Right atrium auricular region (tissue), 2 donors: ENCODE measurements around the gene ARHGAP45. TPM values are rescaled to one million over a fixed set of nuclear protein-coding genes. Genes with fewer than 3 reads are reported as not detected.

Experiments
- DNase-seq: peaks from one replicate; pipeline ENCODE4 v3.0.0-alpha.2; 2019; ENCODE audit warnings: low spot score
- H3K27ac ChIP-seq, 2 donors: fragments of 200-600 bp; sonication (generic); 1 replicate in 1 of 2; 2 replicates in 1 of 2; pipeline ENCODE4 v1.5.1; 2016 to 2019
- H3K27me3 ChIP-seq, 2 donors: fragments of 200-600 bp; sonication (generic); one replicate each; pipeline versions ENCODE4 v1.5.1 to v1.6.0; 2017 to 2019
- H3K36me3 ChIP-seq: fragments of 200-600 bp; sonication (generic); one replicate; pipeline ENCODE4 v1.5.1; 2016
- H3K4me1 ChIP-seq, 2 donors: fragments of 200-600 bp; sonication (generic); one replicate each; pipeline versions ENCODE4 v1.5.1 to v1.6.0; 2017 to 2019
- H3K4me3 ChIP-seq, 2 donors: fragments of 200-600 bp; sonication (generic); 1 replicate in 1 of 2; 2 replicates in 1 of 2; pipeline ENCODE4 v1.5.1; 2017 to 2019; ENCODE audit warnings: mild to moderate bottlenecking in 1 of 2, moderate library complexity in 1 of 2
- H3K9me3 ChIP-seq, 2 donors: fragments of 200-600 bp; sonication (generic); one replicate each; pipeline ENCODE4 v1.5.1; 2019
- total RNA-seq, 2 donors: library from RNA; depleted of rRNA; stranded (reverse); fragments of >200 nt; gene quantifications; one replicate each; pipeline ENCODE4 v1.1.0, GENCODE V29; 2016
- TF ChIP-seq, protein P1 (sequence below), 2 donors: fragments of 200-600 bp; sonication (generic); IDR thresholded peaks; one replicate each; pipeline ENCODE4 v1.5.1; 2019; ENCODE audit warnings: antibody characterized with exemption in 2 of 2

ARHGAP45 gene
- total RNA-seq, 2 donors from 2014 or later = 5.2 to 12.8 TPM

GRCh38 chr19:1052349-1052975 lies 14.5 kb upstream of the ARHGAP45 start:
- TF ChIP-seq, protein P1, sequence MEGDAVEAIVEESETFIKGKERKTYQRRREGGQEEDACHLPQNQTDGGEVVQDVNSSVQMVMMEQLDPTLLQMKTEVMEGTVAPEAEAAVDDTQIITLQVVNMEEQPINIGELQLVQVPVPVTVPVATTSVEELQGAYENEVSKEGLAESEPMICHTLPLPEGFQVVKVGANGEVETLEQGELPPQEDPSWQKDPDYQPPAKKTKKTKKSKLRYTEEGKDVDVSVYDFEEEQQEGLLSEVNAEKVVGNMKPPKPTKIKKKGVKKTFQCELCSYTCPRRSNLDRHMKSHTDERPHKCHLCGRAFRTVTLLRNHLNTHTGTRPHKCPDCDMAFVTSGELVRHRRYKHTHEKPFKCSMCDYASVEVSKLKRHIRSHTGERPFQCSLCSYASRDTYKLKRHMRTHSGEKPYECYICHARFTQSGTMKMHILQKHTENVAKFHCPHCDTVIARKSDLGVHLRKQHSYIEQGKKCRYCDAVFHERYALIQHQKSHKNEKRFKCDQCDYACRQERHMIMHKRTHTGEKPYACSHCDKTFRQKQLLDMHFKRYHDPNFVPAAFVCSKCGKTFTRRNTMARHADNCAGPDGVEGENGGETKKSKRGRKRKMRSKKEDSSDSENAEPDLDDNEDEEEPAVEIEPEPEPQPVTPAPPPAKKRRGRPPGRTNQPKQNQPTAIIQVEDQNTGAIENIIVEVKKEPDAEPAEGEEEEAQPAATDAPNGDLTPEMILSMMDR (IDR thresholded peaks at IDR 0.05) = no peak
- no peak overlapping the region for H3K4me3 ChIP-seq
- H3K27ac ChIP-seq = no peak overlapping the region
- H3K27me3 ChIP-seq = no peaks in the 10 kb centered on the region
- no peak for DNase-seq
- no peaks in the 10 kb centered on the region for H3K36me3 ChIP-seq
- H3K9me3 ChIP-seq = peaks cover 13 to 20% of the 10 kb centered on the region in 2 donors
- H3K4me1 ChIP-seq = no peaks in the 10 kb centered on the region

GRCh38 chr19:1053176-1054101 lies 13.5 kb upstream of the ARHGAP45 start:
- Histone ChIP-seq H3K36me3 (no peaks in the 10 kb centered on the region), H3K4me1 (no peaks in the 10 kb centered on the region)

DNA sequence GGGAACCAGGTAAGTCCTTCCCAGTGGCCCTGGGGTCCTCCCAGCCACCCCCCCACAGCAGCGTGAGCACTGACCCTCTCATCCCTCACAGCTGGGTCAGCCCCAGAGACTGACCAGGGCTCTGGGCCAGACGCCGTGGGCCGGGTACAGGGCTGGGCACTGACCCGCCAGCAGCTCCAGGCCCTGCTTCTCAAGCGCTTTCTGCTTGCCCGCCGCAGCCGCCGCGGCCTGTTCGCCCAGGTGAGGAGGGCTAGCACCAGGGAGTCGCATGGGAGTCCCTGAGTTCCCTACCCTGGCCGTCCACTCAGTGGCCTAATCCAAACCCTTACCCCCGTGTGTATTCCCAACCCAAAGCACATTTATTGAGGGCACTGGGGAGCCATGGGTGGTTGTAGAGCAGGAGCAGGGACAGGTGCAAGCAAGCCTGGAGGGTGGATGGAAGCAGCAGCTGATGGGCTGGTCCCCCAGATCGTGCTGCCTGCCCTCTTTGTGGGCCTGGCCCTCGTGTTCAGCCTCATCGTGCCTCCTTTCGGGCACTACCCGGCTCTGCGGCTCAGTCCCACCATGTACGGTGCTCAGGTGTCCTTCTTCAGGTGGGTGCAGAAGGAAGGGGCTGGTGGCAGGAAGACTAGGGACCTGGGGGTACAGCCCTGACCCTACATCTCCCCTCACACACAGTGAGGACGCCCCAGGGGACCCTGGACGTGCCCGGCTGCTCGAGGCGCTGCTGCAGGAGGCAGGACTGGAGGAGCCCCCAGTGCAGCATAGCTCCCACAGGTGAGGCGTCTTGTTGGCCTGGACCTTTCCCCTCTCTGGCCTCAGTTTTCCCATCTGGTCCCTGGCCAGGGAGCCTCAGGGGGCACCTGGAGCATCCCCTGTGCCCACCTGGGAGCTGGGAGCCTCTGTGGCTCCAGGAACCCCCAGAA lies 12.6 kb upstream of the ARHGAP45 start:
- Histone ChIP-seq H3K36me3 (no peaks in the 10 kb centered on the region), H3K27me3 (no peaks in the 10 kb centered on the region), H3K4me1 (no peaks in the 10 kb centered on the region), H3K4me3 (no peak overlapping the region), H3K27ac (no peak overlapping the region), H3K9me3 (peaks cover 20 to 39% of the 10 kb centered on the region in 2 donors)
- no peak for DNase-seq
- TF ChIP-seq, protein P1 (IDR thresholded peaks at IDR 0.05) = no peak

More at GRCh38 chr19:1053176-1054101, 13.5 kb upstream of the ARHGAP45 start:
- TF ChIP-seq, protein P1 (IDR thresholded peaks at IDR 0.05) = no peak
- H3K4me3 ChIP-seq = no peak overlapping the region
- H3K27ac ChIP-seq = no peak overlapping the region
- no peaks in the 10 kb centered on the region for H3K27me3 ChIP-seq
- H3K9me3 ChIP-seq = peaks cover 20 to 30% of the 10 kb centered on the region in 2 donors
- no peak for DNase-seq

DNA sequence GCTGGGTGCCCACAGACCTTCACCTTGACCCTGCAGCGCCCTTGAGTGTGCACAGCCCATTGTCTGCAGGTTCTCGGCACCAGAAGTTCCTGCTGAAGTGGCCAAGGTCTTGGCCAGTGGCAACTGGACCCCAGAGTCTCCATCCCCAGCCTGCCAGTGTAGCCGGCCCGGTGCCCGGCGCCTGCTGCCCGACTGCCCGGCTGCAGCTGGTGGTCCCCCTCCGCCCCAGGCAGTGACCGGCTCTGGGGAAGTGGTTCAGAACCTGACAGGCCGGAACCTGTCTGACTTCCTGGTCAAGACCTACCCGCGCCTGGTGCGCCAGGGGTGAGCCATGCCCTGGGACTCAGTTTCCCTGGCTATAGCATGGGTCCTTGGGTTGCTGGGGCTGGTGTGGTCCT lies 11.9 kb upstream of the ARHGAP45 start:
- Histone ChIP-seq H3K9me3 (peaks cover 20 to 45% of the 10 kb centered on the region in 2 donors), H3K36me3 (no peaks in the 10 kb centered on the region), H3K27me3 (no peaks in the 10 kb centered on the region), H3K27ac (no peak overlapping the region), H3K4me3 (no peak overlapping the region), H3K4me1 (no peaks in the 10 kb centered on the region)
- TF ChIP-seq, protein P1 (IDR thresholded peaks at IDR 0.05) = no peak
- no peak for DNase-seq

DNA sequence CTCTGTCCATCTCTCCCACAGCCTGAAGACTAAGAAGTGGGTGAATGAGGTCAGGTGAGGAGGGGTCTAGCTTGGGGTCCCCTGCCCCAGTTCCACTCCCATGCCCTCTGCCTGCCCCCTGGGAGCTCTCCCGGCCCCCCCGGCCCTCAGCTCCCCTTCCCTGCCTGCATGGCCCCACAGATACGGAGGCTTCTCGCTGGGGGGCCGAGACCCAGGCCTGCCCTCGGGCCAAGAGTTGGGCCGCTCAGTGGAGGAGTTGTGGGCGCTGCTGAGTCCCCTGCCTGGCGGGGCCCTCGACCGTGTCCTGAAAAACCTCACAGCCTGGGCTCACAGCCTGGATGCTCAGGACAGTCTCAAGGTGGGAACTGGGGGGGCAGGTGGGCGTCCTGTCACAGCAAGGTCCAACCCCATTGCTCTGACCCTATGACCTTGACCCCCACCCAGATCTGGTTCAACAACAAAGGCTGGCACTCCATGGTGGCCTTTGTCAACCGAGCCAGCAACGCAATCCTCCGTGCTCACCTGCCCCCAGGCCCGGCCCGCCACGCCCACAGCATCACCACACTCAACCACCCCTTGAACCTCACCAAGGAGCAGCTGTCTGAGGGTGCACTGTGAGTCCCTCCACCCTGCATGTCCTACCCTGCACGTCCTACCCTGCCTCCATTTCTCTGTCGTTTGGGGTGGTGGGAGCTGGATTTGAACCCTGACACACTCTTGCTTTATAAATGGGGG lies 10.9 kb upstream of the ARHGAP45 start:
- Histone ChIP-seq H3K27ac (no peak overlapping the region), H3K27me3 (no peaks in the 10 kb centered on the region), H3K36me3 (no peaks in the 10 kb centered on the region), H3K9me3 (peaks cover 20 to 48% of the 10 kb centered on the region in 2 donors), H3K4me1 (no peaks in the 10 kb centered on the region), H3K4me3 (no peak overlapping the region)
- TF ChIP-seq, protein P1 (IDR thresholded peaks at IDR 0.05) = no peak
- DNase-seq = no peak
